HUES48 (cell line): ENCODE results near the gene PTCD2.
"Not testable (repeated sequence)": the region's sequence is repeated elsewhere in the genome, so short reads cannot be mapped to it uniquely, and the experiment has no call there.

Experiments used
- H3K27ac ChIP-seq: one replicate; pipeline ENCODE4 v1.7.0; 2013; ENCODE audit warnings: low read depth, low read length, inconsistent platforms
- H3K27me3 ChIP-seq: 2 replicates; pipeline ENCODE4 v1.6.1; 2013; ENCODE audit warnings: mild to moderate bottlenecking, low read length; ENCODE audit not compliant: control insufficient read depth, insufficient read depth
- H3K36me3 ChIP-seq: 2 replicates; pipeline ENCODE4 v1.6.1; 2013; ENCODE audit warnings: low read length; ENCODE audit not compliant: control insufficient read depth, insufficient read depth
- H3K4me1 ChIP-seq: 2 replicates; pipeline ENCODE4 v1.6.1; 2013; ENCODE audit warnings: mild to moderate bottlenecking, low read length; ENCODE audit not compliant: control insufficient read depth, insufficient read depth
- H3K4me3 ChIP-seq: 2 replicates; pipeline ENCODE4 v1.5.1; 2013; ENCODE audit warnings: mild to moderate bottlenecking, low read depth, low read length
- H3K9ac ChIP-seq: 2 replicates; pipeline ENCODE4 v1.6.1; 2013; ENCODE audit warnings: mild to moderate bottlenecking, low read depth, low read length, moderate library complexity
- H3K9me3 ChIP-seq: 2 replicates; pipeline ENCODE4 v1.6.1; 2013; ENCODE audit warnings: low read length; ENCODE audit not compliant: control insufficient read depth, insufficient read depth

PTCD2 gene

GRCh38 chr5:72400950-72401349 is 80.8 kb downstream of the PTCD2 start:
- Histone ChIP-seq H3K27ac (no peak overlapping the region), H3K4me3 (no peak overlapping the region), H3K9ac (no peak overlapping the region), H3K9me3 (peaks cover 6% of the 10 kb centered on the region; the same call in 1 of the 2 replicates), H3K27me3 (no peaks in the 10 kb centered on the region), H3K4me1 (peaks cover 12% of the 10 kb centered on the region), H3K36me3 (no peaks in the 10 kb centered on the region)

DNA sequence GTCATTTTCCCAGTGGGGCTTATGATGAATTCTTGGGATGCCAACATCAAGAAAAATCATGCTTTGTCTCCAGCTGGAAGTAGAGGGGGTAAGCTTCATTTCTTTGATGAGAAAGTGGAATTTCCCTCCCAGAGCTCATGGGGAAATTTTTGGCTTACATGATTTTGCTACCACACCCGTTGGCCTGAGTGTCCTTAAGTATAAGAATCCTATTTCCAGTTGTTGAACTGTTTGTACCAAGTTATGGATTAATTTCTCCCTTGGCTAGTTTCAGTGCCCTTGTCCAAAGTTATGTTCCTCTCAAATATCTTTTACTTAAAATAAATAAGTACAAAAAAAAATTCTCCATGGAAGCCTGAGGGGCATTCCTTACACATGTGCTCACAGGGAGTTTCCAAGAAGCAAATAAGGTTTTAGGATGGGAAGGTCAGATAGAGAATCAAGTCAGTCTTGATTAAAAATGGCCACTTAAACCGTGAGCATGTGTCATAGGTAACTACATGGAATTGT is 82.3 kb downstream of the PTCD2 start:
- Histone ChIP-seq H3K27ac (no peak overlapping the region), H3K4me3 (no peak overlapping the region), H3K27me3 (no peaks in the 10 kb centered on the region), H3K4me1 (peaks cover 11% of the 10 kb centered on the region), H3K9me3 (peaks cover 6% of the 10 kb centered on the region; the same call in 1 of the 2 replicates), H3K36me3 (no peaks in the 10 kb centered on the region), H3K9ac (no peak overlapping the region)

GRCh38 chr5:72402959-72403628 is 82.9 kb downstream of the PTCD2 start:
- Histone ChIP-seq H3K4me3 (no peak overlapping the region), H3K27ac (no peak overlapping the region), H3K36me3 (no peaks in the 10 kb centered on the region), H3K27me3 (no peaks in the 10 kb centered on the region), H3K9ac (no peak overlapping the region), H3K4me1 (peaks cover 4% of the 10 kb centered on the region; the same call in 1 of the 2 replicates), H3K9me3 (peaks cover 6% of the 10 kb centered on the region; the same call in 1 of the 2 replicates)

DNA sequence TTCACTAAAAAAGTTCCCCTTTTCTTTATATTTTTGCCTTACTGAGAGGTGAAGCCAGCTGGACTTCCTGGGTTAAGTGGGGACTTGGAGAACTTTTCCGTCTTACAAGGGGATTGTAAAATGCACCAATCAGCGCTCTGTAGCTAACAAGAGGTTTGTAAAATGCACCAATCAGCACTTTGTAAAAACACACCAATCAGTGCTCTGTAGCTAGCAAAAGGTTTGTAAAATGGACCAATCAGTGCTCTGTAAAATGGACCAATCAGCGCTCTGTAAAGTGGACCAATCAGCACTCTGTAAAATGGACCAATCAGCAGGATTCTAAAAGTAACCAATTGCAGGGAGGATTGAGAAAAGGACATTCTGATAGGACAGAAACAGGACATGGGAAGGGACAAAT is 84.6 kb downstream of the PTCD2 start:
- H3K36me3 ChIP-seq, H3K27me3 ChIP-seq, H3K9me3 ChIP-seq, H3K27ac ChIP-seq, H3K4me1 ChIP-seq, H3K4me3 ChIP-seq, H3K9ac ChIP-seq: not testable (repeated sequence)

DNA sequence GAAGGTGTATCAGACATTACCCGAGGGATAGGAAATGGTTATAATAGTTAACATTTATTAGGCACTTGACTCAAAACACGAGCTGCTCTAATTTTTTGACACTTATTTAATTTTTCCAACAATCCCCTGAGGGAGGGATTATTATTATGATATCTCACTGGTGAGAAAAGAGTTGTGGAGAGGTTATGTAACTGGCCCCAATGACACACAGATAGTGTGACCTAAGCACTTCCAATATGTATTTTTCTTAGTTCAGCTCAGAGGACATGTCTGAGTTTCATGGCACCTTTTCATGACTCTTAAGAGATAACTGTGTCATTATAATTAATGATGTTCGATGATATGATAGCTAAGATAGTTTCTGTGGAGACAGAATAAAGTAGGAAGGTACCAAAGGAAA is 86.9 kb downstream of the PTCD2 start:
- Histone ChIP-seq H3K27ac (no peak overlapping the region), H3K36me3 (no peaks in the 10 kb centered on the region), H3K9ac (no peak overlapping the region), H3K4me1 (no peaks in the 10 kb centered on the region), H3K27me3 (no peaks in the 10 kb centered on the region), H3K4me3 (no peak overlapping the region), H3K9me3 (0 out of 2 replicates have a peak, but pooled peaks cover 4% of the 10 kb centered on the region)

DNA sequence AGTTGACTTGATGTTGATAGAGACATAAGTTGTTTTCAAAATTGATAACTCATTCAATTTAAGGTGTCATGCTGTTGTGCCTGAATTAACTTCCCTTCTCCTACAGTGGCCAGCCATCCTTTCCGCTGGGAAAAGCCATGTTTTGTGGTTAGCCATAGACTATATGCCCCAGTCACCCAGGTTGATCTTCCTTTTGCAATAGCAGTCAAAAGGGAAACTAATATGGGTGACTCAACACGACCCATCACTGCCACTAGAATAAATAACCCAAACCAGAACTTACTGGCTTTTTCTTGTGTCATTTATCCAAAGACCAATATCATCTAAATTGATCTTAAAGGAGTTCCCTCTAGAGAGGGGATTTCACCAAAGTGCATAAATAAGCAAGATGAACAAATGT is 87.4 kb downstream of the PTCD2 start:
- H3K9me3 ChIP-seq, result 0 out of 2 replicates have a peak, but pooled peaks cover 4% of the 10 kb centered on the region
- no peaks in the 10 kb centered on the region for H3K4me1 ChIP-seq
- H3K9ac ChIP-seq, result no peak overlapping the region
- no peak overlapping the region for H3K27ac ChIP-seq
- H3K4me3 ChIP-seq, result no peak overlapping the region
- no peaks in the 10 kb centered on the region for H3K36me3 ChIP-seq
- no peaks in the 10 kb centered on the region for H3K27me3 ChIP-seq

DNA sequence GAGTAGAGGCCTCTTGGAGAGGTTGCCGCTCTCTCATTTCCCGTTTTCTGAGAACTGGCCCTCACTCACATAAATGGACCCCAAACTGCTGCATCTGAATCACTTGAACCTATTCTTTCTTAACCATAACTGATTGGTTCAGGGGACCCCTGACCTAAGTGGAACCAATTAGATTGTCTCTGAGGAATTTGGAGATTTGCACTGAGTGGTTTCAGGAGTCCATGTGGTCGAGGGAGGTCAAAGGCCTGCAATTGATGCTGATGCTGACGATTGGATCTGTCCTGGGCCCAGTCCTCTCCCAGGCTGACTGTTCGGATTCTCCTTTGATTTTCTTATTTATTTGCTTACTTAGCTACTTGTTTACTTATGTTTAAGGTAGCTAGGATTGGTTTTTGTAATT is 88.0 kb downstream of the PTCD2 start:
- no peak overlapping the region for H3K9ac ChIP-seq
- H3K27ac ChIP-seq, result no peak overlapping the region
- H3K9me3 ChIP-seq, result 0 out of 2 replicates have a peak, but pooled peaks cover 4% of the 10 kb centered on the region
- no peak overlapping the region for H3K4me3 ChIP-seq
- H3K4me1 ChIP-seq, result no peaks in the 10 kb centered on the region
- H3K27me3 ChIP-seq, result no peaks in the 10 kb centered on the region
- no peaks in the 10 kb centered on the region for H3K36me3 ChIP-seq

GRCh38 chr5:72408603-72409002 is 88.4 kb downstream of the PTCD2 start:
- Histone ChIP-seq H3K9ac (no peak overlapping the region), H3K4me3 (no peak overlapping the region), H3K36me3 (no peaks in the 10 kb centered on the region), H3K4me1 (no peaks in the 10 kb centered on the region), H3K9me3 (0 out of 2 replicates have a peak, but pooled peaks cover 4% of the 10 kb centered on the region), H3K27ac (no peak overlapping the region), H3K27me3 (no peaks in the 10 kb centered on the region)

DNA sequence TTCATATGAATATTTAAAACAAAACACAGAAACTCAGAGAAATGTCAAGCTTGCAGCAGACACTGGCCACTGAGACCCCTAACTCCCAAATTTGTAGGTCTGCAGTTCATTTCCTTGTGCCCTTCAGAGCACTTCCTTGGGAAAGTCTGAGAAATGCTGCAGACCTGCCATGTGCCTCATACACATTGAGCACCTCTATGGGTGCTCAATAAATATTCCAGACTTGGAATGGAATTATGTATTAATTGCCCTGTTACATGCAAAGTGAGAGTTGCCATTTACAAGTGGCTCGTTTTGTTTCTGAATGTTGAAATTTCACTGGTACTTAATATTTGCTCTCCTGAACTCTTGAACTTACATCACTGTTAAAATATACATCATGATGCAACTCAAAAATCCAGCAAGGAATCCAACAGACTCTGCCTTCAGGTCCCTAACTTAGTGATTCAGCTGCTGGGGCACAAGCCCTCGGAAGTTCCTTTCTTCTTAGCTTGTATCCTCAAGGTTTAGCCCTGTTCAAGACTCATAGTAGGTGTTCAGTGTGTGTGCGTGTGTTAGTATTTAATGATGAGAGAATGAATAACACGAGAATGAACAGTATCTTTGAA is 90.6 kb downstream of the PTCD2 start:
- Histone ChIP-seq H3K4me1 (no peaks in the 10 kb centered on the region), H3K27me3 (no peaks in the 10 kb centered on the region), H3K36me3 (no peaks in the 10 kb centered on the region), H3K27ac (no peak overlapping the region), H3K9ac (no peak overlapping the region), H3K4me3 (no peak overlapping the region), H3K9me3 (no peaks in the 10 kb centered on the region)

GRCh38 chr5:72412283-72413055 is 92.3 kb downstream of the PTCD2 start:
- Histone ChIP-seq H3K4me3 (no peak overlapping the region), H3K9ac (no peak overlapping the region), H3K27ac (no peak overlapping the region), H3K27me3 (no peaks in the 10 kb centered on the region), H3K4me1 (no peaks in the 10 kb centered on the region), H3K36me3 (no peaks in the 10 kb centered on the region), H3K9me3 (no peaks in the 10 kb centered on the region)
